Fibroblast of skin of right quadriceps (primary cell): Measurements from ENCODE around the gene TRIM6.
"Not testable (repeated sequence)": the region's sequence is repeated elsewhere in the genome, so short reads cannot be mapped to it uniquely, and the experiment has no call there.

Experiments used
- DNase-seq: peaks from one replicate; pipeline ENCODE4 v3.0.0-alpha.2; 2013

Gene TRIM6, protein sequence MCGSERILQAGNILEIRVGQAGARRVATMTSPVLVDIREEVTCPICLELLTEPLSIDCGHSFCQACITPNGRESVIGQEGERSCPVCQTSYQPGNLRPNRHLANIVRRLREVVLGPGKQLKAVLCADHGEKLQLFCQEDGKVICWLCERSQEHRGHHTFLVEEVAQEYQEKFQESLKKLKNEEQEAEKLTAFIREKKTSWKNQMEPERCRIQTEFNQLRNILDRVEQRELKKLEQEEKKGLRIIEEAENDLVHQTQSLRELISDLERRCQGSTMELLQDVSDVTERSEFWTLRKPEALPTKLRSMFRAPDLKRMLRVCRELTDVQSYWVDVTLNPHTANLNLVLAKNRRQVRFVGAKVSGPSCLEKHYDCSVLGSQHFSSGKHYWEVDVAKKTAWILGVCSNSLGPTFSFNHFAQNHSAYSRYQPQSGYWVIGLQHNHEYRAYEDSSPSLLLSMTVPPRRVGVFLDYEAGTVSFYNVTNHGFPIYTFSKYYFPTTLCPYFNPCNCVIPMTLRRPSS

DNA sequence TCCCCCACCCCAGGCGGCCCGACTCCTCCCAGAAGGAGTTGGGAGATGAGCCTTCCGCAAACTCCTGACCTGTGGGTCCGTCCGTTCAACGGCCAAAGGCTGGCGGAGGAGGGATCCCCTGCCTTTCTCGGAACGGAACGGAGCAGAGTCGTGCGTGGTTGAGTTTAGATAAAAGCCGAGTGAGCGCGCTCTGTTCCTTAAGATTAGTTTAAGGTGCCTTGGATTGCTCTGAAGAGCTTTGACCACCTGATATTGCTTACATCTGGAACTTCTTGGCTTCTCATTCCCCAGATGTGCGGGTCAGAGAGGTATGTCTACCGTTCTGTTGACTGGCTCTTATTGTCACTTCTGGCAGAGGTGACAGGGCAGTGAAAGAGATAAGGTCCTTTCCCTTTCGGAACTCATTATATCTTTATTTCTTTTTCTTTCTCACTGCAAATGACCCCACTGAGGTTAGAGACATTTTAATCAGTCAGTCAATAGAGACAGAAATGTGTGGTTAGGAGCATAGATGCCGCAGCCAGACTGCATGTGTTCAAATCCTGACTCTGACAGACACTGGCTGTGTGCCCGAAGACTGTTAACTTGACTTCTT lies at the start of gene TRIM6:
Gene TRIM6 (plus strand): TSS at position 31 of the 595 bp plus-strand sequence. CDS start 261 bp downstream, at position 292.
- peak; percentile 61 for DNase-seq

DNA sequence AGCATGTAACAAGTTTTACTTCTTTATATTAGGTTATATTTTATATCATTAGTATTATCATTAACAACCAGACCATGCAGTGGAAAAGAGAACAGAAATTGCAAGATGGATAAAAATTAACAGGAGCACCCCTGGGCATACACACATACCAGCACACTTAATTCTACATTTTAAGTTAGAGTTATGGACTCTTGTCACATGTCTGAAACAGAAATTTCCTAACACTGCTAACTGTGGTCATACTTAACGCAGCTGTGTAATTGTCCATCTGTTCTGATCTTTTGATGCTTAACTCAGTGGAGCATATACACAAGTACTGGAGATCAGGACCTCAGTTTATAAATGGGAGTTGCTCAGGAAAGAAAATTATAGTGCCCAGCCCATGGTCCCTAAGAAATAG lies 48.5 kb upstream of the TRIM6 start:
- no peak for DNase-seq

DNA sequence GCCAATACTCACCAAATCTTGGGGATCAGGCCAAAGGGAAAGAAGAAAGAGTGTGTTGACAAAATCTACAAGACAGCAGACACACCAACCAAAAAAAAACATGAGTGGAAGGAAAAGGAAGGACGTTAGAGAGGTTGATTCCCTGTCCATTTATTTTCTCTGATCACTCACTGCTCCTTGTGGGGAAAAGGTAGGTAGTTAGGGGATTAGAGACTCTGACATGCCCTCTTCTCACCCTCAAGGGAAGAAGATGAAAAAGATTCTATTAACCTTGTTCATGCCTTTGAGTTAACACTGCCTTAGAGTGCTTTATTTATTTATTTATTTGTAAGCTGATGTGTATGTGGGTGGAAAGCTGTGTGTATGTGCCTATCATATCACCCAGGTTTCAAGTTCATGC lies 48.0 kb upstream of the TRIM6 start, which contains the start of gene OR52H1:
Gene OR52H1 (minus strand): TSS at position 101 of the 400 bp plus-strand sequence. CDS start 3,035 bp downstream, outside the sequence.
- DNase-seq = no peak

DNA sequence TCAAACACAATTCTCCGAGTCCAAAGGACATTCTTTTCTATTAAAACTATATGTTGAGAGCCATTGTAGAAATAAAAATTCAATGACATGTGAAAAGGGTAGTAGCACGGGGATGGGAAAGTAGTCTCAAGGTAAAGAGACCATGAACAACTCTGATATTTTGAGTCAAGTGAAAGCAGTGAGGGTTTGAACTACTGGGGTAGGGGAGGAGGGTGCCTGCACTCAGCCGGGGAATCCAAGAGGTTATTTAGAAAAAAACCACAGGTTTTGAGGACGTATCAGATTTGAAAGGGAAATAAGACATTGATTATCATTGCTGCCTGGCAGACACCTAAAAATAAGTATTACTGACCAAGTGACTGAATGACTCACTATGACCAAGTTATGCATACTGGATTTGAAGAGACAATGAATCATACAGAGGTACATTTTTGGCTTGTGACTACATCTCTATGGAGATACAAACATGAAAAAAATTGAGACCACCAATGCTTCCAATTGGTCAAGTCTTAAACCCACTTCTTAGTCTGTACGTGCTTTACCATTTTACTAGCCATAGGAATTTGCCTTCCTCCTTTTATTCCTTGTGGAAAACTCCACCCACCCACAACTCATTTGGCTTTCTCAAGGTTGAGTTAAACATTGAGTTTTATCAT lies 45.9 kb upstream of the TRIM6 start:
- peak; percentile 94 for DNase-seq

DNA sequence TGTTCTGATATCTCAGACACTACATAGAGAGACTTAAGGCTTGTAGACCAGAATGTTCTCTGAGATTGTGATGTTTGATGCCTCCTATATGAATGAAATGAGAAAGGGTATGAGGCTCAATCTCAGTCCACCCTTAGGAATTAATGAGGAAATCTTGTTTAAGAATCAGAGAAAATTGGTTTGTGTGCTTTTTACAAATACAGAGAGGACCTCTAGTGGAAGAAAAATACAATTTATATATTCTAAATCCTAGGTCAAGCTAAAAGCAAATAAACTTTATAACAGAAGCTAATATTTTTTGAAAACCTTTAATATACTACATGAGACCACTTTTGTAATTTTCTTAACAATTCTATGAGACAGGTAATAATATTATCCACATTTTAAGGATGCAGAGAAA lies 43.1 kb upstream of the TRIM6 start:
- no peak for DNase-seq

DNA sequence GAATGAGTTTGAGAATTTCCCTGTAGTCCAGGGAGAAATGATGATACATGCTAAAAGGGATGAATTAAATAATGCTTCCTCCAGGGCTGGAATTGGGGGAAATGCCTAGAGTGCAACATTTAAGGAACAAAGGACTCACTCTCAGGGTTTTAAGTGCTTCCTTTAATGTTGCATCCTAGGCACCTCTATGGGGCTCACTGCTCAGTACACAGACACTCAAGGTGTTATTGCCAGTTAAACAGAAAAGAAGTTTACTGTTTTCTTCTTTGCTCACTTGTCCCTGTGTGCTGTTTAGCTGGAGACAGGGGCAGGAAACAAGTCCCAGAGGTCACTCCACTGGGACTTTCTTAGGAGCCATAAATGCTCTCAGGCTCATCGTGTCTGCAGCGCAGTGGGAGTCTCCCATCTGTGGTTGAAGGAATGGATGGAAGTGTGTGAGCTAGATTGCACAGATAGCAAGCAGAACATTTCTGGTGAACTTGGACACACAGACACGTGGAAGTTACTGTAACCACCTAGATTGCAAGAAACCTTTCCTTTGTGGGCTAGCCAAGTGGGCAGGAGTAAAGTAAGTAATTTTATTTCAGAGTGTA lies 39.7 kb upstream of the TRIM6 start:
- DNase-seq = no peak

DNA sequence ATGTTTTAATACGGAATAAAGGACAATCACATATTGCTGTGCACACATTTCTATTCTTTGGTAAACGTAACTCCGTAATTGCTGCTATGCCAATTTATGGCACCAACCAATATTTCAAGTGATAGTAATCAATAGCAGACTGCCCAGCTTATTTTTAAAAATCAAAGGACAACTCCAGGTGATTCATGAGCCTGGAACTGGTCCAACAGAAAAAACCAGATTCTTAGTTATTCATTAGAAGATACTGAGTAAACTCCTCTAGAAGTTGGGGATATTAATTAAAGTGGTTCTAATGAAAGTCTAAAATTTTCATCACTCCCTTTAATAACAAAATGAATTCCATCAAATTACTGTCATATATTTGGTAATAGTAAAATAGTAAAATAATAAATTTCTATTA lies 38.7 kb upstream of the TRIM6 start:
- no peak for DNase-seq

DNA sequence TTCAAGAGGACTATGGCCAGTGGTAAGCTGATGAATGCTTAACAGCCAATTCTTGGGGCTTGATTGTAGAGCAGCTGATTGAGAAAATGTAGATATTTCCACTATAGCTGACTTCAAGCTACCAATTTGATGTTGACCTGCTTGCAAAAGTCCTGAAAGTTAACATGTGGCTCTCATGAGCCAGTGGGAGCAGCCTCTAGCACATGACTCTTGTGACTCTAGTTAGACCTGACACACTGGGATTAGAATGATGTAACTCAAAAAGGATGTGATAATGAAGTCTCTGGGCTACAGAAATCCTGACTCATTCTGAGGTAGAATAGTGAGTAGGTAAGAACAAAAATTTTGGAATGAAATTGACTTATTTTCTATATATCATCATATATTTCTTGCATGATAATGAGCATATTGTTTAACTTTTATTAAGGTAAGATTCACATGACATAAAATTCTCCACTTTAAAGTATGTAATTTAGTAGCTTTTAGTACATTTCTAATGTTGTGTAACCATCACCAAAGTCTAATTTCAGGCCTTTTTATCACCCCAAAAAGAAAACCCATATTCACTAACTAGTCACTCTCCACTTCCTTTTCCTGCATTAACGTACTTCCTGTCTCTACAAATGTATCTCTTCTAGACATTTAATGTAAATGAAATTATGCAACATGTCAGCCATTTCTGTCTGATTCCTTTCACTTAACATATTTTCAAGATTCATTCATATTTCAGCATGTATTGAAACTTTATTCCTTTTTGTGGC lies 32.0 kb upstream of the TRIM6 start:
- peak; percentile 22 for DNase-seq

DNA sequence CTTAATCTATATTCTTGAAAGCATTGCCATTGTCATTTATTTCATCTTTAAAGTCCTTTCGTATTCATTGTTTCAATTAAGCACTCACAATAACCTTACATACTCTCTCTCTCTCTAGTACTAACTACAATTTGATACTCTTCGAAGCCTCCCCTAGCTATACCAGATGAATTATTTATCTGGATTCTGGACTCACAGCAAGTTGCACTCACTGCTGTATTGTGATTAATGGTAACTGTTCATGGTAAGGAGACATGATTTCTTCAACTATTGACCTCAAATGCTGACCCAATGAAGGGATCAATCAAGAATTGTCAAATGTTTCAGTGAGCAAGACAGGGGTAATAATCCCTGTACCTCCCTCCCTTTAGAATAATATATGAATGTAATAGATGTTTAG lies 21.8 kb upstream of the TRIM6 start:
- no peak for DNase-seq

DNA sequence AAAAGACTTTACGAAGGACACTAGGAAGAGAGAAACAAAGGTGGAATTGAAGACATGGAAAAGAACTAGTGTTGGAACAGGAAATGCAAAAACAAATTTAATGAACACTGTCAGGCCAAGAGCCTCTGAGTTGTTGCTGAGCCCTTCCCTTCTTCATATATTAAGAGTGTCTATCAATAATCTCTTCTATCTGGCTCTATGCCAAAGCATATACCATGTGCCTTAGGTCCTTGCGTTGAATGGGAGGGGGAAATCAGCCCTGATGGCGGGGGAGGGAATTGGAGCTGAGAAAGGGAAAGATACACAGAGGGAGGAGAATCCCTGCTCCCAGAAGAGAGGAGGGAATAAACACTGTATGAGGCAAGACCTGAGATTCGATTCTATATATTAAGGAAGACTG lies 21.3 kb upstream of the TRIM6 start:
- DNase-seq = no peak

DNA sequence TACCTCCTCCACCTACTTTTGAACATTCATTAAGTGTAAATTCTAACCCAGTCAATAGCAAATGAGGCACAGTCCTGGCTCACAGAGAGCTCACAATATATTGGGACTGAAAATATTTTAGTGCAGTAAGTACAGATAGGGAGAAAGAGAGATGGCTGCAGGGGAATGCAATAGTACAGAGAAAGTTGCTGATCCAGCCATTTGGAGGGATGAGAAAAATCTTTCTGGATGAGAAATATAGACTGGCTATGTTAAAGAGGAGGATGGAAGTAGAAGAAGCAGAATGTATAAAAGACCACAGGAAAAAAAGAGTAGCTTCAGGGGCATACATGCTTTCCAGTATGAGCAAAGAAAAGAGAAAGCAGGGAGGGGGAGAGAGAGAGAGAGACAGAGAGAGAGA lies 19.3 kb upstream of the TRIM6 start:
- DNase-seq = no peak

DNA sequence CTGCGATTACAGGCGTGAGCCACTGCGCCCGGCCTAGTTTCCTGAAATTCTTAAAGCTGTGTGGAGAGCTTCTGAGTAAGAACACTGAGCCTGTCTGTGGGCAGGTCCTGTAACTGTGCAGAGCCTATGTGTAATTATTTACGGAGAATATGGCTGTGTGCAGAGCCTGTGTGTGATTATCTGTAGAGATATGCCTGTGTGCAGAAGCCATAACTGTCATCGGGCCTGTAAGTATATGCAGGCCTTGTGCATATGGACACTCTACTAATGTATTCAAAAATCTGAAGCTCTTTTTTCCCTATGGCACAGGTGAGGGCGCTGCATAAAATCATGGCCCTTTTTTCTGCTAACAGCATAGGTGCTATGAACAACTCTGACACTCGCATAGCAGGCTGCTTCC lies 15.9 kb upstream of the TRIM6 start, which contains the start of gene OR52B6:
Gene OR52B6 (plus strand): TSS at position 301 of the 400 bp plus-strand sequence. CDS start 0 bp downstream, at position 301.
- no peak for DNase-seq

DNA sequence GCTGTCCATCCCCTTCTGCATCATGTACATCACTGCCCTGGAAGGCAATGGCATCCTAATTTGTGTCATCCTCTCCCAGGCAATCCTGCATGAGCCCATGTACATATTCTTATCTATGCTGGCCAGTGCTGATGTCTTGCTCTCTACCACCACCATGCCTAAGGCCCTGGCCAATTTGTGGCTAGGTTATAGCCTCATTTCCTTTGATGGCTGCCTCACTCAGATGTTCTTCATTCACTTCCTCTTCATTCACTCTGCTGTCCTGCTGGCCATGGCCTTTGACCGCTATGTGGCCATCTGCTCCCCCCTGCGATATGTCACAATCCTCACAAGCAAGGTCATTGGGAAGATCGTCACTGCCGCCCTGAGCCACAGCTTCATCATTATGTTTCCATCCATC lies 15.4 kb upstream of the TRIM6 start:
- no peak for DNase-seq

DNA sequence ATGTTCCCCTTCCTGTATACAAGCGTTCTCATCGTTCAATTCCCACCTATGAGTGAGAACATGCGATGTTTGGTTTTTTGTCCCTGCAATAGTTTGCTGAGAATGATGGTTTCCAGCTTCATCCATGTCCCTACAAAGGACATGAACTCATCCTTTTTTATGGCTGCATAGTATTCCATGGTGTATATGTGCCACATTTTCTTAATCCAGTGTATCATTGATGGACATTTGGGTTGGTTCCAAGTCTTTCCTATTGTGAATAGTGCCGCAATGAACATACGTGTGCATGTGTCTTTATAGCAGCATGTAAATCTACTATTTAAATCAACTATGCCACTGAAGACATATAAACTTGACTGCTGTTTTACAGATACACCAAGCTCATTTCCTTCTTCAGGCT lies 12.0 kb upstream of the TRIM6 start:
- DNase-seq = not testable (repeated sequence)

DNA sequence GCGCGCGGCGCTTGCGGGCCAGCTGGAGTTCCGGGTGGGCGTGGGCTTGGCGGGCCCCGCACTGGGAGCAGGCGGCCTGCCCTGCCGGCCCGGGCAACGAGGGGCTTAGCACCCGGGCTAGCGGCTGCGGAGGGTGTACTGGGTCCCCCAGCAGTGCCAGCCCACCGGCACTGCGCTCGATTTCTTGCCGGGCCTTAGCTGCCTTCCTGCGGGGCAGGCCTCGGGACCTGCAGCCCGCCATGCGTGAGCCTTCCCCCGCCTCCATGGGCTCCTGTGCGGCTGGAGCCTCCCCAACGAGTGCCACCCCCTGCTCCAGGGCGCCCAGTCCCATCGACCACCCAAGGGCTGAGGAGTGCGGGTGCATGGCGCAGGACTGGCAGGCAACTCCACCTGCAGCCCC lies 6.5 kb upstream of the TRIM6 start:
- DNase-seq = not testable (repeated sequence)

DNA sequence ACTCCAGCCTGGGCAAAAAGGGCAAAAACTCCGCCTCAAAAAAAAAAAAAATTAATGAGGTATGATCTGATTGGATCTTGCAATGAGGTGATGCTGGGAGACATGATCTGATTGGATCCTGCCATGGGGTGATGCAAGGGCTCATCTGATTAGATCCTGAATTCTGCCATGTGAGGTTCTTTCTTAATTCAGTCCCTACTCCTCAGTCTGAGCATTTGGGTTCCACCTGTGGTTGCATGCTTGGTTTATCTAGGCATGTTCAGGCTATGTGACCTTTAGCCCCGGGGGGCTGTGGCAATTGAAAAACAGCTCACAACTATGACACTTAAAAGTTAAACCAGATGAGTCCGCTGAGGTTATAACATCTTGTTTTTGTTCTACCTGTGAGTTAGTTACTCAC lies 4.8 kb upstream of the TRIM6 start:
- no peak for DNase-seq

DNA sequence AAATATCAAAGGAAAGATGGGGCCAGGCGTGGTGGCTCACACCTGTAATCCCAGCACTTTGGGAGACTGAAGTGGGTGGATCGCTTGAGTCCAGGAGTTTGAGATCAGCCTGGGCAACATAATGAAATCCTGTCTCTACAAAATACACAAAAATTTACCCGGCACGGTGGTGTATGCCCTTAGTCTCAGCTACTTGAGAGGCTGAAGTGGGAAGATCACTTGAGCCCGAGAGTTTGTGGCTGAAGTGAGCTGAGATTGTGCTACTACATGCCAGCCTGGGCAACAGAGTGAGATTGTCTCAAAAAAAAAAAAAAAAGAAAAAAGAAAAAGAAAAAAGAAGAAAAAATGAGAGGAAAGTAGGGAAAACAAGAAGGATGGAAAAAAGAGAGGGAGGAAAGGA lies 3.8 kb upstream of the TRIM6 start:
- DNase-seq = no peak

DNA sequence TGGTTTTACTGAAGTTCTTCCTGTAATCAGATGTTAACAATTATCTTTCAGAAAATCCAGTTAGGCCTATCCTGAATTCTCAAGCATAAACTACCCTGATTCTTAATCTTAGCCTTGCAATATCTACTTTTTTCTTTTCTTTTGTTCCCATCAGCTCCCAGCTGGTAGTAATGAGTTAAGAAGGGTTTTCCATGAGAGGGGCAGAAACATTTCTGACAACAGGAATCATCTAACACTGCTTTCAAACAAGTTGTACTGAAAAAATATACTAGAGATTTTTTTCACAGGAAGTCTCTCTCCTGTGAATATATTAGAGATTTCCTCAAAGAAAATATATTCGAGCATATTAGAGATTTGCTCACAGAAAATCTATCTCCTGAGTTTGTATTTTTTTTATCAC lies 3.3 kb upstream of the TRIM6 start:
- no peak for DNase-seq

DNA sequence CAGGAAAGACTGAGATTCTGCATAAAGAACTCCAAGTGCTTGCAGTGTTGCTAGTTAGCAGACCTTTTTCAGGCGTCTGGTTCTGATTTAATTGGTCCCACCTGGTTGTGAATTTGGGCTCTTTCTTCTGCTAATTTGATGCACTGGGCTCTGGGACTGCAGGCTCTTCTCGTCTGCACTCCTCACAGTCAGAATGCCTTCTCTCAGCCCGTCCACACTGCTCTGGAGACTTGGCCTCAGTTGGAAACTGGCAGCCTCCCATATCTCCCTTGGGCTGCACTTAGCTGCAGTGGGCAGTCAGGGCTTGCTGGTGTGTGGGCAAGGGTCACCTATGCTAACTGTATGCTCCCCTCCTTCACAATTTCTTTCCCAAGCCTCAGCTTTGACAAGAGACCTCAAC lies 1.5 kb downstream of the TRIM6 start:
- no peak for DNase-seq

DNA sequence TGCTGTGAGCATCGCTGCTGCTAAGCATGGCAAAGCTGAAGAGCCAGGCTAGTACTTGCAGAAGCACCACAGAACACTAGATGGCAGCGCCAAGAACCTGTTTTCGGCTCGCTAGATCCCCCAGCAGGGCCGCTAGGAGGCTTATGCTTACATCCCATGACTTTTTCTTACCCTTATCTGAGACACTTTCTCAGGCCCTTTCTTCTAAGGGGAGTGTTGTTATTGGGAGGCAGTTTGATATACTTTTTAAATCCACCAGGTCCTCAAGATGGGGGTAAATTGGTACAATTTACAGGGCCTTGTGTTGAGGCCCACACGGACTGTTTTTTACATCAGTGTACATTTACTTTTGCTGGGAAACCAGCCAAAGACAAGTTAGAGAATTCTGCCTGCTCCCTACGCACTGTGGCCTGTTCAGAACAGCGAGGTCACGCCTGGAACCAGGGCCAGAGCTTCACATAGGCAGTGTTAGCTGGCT lies 4.0 kb downstream of the TRIM6 start:
- peak; percentile 74 for DNase-seq

DNA sequence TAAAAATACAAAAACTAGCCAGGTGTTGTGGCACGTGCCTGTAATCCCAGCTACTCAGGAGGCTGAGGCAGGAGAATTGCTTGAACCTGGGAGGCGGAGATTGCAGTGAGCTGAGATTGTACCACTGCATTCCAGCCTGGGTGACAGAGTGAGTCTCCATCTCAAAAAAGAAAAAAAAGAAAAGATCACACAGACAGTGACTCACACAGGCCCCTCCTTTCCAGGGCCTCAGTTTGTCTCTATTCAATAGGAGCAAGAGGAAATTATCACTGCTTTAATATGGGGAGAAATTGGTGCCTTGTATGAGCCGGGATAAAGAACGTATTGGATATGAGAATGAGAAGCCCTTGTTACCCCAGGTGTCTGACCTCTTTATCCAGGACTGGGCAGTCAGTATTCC lies 6.4 kb downstream of the TRIM6 start:
- peak; percentile 36 for DNase-seq

DNA sequence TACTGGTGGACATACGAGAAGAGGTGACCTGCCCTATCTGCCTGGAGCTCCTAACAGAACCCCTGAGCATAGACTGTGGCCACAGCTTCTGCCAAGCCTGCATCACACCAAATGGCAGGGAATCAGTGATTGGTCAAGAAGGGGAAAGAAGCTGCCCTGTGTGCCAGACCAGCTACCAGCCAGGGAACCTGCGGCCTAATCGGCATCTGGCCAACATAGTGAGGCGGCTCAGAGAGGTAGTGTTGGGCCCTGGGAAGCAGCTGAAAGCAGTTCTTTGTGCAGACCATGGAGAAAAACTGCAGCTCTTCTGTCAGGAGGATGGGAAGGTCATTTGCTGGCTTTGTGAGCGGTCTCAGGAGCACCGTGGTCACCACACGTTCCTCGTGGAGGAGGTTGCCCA lies 6.9 kb downstream of the TRIM6 start:
- DNase-seq = no peak
